SK-N-SH treated with all-trans-retinoic acid at 6 μM for 48 hours (cell line): ENCODE results near the gene ADGRA3.

ENCODE experiments used
- ATAC-seq: fragments of 200-7000 bp; cut with Tn5 transposase; 3 replicates; pipeline ENCODE4 v1.9.1; 2020; ENCODE audit warnings: mild to moderate bottlenecking, moderate library complexity
- ARNTL ChIP-seq: fragments of 450-650 bp; formaldehyde crosslinking; IDR thresholded peaks from 2 replicates; pipeline ENCODE4 v1.5.0; 2020; ENCODE audit warnings: low read depth, mild to moderate bottlenecking, moderate library complexity, borderline replicate concordance
- BACH2 ChIP-seq: fragments of 250-450 bp; sonication (Bioruptor Pico); IDR thresholded peaks from 2 replicates; pipeline ENCODE4 v1.9.0; 2021; ENCODE audit warnings: mild to moderate bottlenecking, borderline replicate concordance
- CSDC2 ChIP-seq: fragments of 250-450 bp; sonication (Bioruptor Pico); IDR thresholded peaks from 2 replicates; pipeline ENCODE4 v1.5.0; 2020; ENCODE audit warnings: mild to moderate bottlenecking, moderate library complexity
- ESRRG ChIP-seq: fragments of 250-450 bp; sonication (Bioruptor Pico); IDR thresholded peaks from 2 replicates; pipeline ENCODE4 v1.6.1; 2021; ENCODE audit warnings: mild to moderate bottlenecking
- ISL1 ChIP-seq: fragments of 250-450 bp; sonication (Bioruptor Pico); IDR thresholded peaks from 2 replicates; pipeline ENCODE4 v2.1.2; 2022; ENCODE audit warnings: mild to moderate bottlenecking, moderate library complexity
- OSR1 ChIP-seq: fragments of 250-450 bp; sonication (Bioruptor Pico); IDR thresholded peaks from 2 replicates; pipeline ENCODE4 v1.8.0; 2022; ENCODE audit warnings: moderate library complexity, mild to moderate bottlenecking, inconsistent platforms
- PPARA ChIP-seq: fragments of 250-450 bp; sonication (Bioruptor Pico); IDR thresholded peaks from 2 replicates; pipeline ENCODE4 v1.5.0; 2020; ENCODE audit warnings: mild to moderate bottlenecking, borderline replicate concordance
- RARB ChIP-seq: fragments of 250-450 bp; sonication (Bioruptor Pico); IDR thresholded peaks from 2 replicates; pipeline ENCODE4 v1.8.0; 2021; ENCODE audit warnings: mild to moderate bottlenecking, moderate library complexity
- SNAI2 ChIP-seq: fragments of 250-450 bp; sonication (Bioruptor Pico); IDR thresholded peaks from 2 replicates; pipeline ENCODE4 v1.5.0; 2020; ENCODE audit warnings: mild to moderate bottlenecking, moderate library complexity
- TCF4 ChIP-seq: fragments of 250-450 bp; sonication (Bioruptor Pico); IDR thresholded peaks from 2 replicates; pipeline ENCODE4 v1.8.0; 2021; ENCODE audit warnings: mild to moderate bottlenecking, moderate library complexity, borderline replicate concordance
- TOX ChIP-seq: fragments of 250-450 bp; sonication (Bioruptor Pico); IDR thresholded peaks from 2 replicates; pipeline ENCODE4 v1.8.0; 2021; ENCODE audit warnings: mild to moderate bottlenecking, moderate library complexity, borderline replicate concordance
- ZC3H10 ChIP-seq: fragments of 250-450 bp; sonication (Bioruptor Pico); IDR thresholded peaks from 2 replicates; pipeline ENCODE4 v1.5.1; 2021; ENCODE audit warnings: mild to moderate bottlenecking, moderate library complexity
- ZFP3 ChIP-seq: fragments of 250-450 bp; sonication (Bioruptor Pico); IDR thresholded peaks from 2 replicates; pipeline ENCODE4 v1.5.0; 2020; ENCODE audit warnings: mild to moderate bottlenecking, moderate library complexity
- ZFP30 ChIP-seq: fragments of 450-650 bp; formaldehyde crosslinking; IDR thresholded peaks from 2 replicates; pipeline ENCODE4 v1.5.0; 2022; ENCODE audit warnings: mild to moderate bottlenecking, moderate library complexity
- ZNF565 ChIP-seq: fragments of 450-650 bp; formaldehyde crosslinking; conservative IDR thresholded peaks from 2 replicates; pipeline ENCODE4 v1.5.0; 2020; ENCODE audit warnings: low read depth, mild to moderate bottlenecking, moderate library complexity
- ZNF70 ChIP-seq: fragments of 450-650 bp; formaldehyde crosslinking; IDR thresholded peaks from 2 replicates; pipeline ENCODE4 v1.5.0; 2020; ENCODE audit warnings: mild to moderate bottlenecking, moderate library complexity
- ZNF8 ChIP-seq: fragments of 450-650 bp; formaldehyde crosslinking; IDR thresholded peaks from 2 replicates; pipeline ENCODE4 v1.5.0; 2020; ENCODE audit warnings: mild to moderate bottlenecking, moderate library complexity
- TF ChIP-seq, protein P1 (sequence below): fragments of 250-450 bp; sonication (Bioruptor Pico); IDR thresholded peaks from 2 replicates; pipeline ENCODE4 v1.5.1; 2021; ENCODE audit warnings: mild to moderate bottlenecking, moderate library complexity
- TF ChIP-seq, protein P2 (sequence below): fragments of 250-450 bp; sonication (Bioruptor Pico); IDR thresholded peaks from 2 replicates; pipeline ENCODE4 v1.8.0; 2021; ENCODE audit warnings: low read depth, mild to moderate bottlenecking, moderate library complexity, borderline replicate concordance
- TF ChIP-seq, protein P3 (sequence below): fragments of 250-450 bp; sonication (Bioruptor Pico); IDR thresholded peaks from 2 replicates; pipeline ENCODE4 v1.8.0; 2020; ENCODE audit warnings: mild to moderate bottlenecking, moderate library complexity, borderline replicate concordance
- TF ChIP-seq, protein P4 (sequence below): fragments of 250-450 bp; sonication (Bioruptor Pico); IDR thresholded peaks from 2 replicates; pipeline ENCODE4 v1.5.0; 2020; ENCODE audit warnings: mild to moderate bottlenecking, moderate library complexity

The ADGRA3 gene

DNA sequence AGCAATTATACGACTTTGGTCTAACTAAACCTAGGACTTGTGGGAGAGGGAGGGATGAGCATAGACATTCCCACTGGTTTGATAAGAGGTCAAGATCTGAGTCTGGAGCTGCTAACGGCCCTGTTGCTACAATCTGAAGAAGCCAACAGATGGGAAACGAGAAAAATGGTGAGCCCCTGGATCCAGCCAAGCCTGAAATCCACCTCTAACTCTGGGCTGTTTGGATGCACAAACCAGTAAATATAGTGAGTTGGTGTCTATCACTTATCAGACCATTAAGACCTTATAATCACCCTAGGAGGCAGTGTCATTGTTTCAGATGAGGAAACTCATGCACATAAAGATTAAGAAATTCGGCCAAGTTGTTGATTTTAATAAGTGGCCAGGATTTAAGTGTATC is 50.5 kb downstream of the ADGRA3 start (continued):
- TF ChIP-seq OSR1 = no peak

DNA sequence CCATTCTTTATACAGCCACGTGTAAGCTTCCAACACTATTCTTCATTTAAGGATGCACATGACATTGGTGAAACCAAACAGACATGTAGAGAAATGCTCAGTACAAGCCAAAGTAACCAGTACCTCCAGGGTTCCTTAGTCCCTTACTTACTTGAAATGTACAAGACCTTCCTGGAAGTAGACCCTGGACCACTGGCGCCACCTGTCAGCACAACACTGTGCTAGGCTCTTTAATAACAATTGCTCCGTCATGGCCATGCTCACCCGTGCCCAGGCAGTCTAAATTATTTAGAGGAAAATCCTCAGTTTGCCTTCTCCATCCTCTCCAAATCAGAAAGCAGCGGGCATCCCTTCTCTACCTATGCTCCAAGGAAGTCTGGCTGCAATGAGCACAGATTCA is 52.7 kb downstream of the ADGRA3 start:
- ATAC-seq = no peak
- TF ChIP-seq ZNF565 (CRISPR knock-in tag) = no peak
- TF ChIP-seq, protein P1, sequence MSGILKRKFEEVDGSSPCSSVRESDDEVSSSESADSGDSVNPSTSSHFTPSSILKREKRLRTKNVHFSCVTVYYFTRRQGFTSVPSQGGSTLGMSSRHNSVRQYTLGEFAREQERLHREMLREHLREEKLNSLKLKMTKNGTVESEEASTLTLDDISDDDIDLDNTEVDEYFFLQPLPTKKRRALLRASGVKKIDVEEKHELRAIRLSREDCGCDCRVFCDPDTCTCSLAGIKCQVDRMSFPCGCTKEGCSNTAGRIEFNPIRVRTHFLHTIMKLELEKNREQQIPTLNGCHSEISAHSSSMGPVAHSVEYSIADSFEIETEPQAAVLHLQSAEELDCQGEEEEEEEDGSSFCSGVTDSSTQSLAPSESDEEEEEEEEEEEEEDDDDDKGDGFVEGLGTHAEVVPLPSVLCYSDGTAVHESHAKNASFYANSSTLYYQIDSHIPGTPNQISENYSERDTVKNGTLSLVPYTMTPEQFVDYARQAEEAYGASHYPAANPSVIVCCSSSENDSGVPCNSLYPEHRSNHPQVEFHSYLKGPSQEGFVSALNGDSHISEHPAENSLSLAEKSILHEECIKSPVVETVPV = no peak
- TF ChIP-seq ZNF8 (CRISPR knock-in tag) = no peak
- TF ChIP-seq ISL1 (CRISPR knock-in tag) = no peak
- no peak for TF ChIP-seq PPARA (CRISPR knock-in tag)
- no peak for TF ChIP-seq ZFP3 (CRISPR knock-in tag)
- TF ChIP-seq ZC3H10 (CRISPR knock-in tag) = no peak
- no peak for TF ChIP-seq ARNTL
- no peak for TF ChIP-seq ESRRG
- no peak for TF ChIP-seq ZFP30 (CRISPR knock-in tag)
- no peak for TF ChIP-seq SNAI2
- TF ChIP-seq, protein P2, sequence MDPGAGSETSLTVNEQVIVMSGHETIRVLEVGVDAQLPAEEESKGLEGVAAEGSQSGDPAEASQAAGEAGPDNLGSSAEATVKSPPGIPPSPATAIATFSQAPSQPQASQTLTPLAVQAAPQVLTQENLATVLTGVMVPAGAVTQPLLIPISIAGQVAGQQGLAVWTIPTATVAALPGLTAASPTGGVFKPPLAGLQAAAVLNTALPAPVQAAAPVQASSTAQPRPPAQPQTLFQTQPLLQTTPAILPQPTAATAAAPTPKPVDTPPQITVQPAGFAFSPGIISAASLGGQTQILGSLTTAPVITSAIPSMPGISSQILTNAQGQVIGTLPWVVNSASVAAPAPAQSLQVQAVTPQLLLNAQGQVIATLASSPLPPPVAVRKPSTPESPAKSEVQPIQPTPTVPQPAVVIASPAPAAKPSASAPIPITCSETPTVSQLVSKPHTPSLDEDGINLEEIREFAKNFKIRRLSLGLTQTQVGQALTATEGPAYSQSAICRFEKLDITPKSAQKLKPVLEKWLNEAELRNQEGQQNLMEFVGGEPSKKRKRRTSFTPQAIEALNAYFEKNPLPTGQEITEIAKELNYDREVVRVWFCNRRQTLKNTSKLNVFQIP (CRISPR knock-in tag) = no peak
- no peak for TF ChIP-seq OSR1
- no peak for TF ChIP-seq BACH2 (CRISPR knock-in tag)
- TF ChIP-seq CSDC2 (CRISPR knock-in tag) = no peak

DNA sequence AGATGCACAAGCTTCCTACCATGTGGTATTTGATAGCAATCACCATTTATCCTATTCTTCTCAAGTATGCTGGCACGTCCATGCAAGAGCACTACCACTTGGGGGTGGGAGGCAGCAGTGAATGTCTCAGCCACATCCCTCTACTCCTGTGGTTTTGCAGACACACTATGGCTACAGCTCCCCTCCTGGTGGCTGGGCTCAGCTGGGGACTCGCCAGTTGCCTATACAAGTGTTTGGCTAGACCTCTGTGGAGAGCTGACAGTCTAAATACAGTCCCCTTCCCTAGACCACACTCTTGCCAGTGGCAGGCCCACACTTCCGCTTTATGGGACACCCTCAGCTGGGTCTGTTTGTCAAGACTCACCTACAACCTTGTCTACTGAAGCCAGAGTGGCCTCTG is 53.2 kb downstream of the ADGRA3 start:
- TF ChIP-seq ARNTL (no peak), PPARA (CRISPR knock-in tag) (no peak), SNAI2 (no peak), ZFP3 (CRISPR knock-in tag) (no peak), TOX (CRISPR knock-in tag) (no peak), ZNF70 (CRISPR knock-in tag) (no peak), OSR1 (no peak), ZNF8 (CRISPR knock-in tag) (no peak), ZFP30 (CRISPR knock-in tag) (no peak), ZNF565 (CRISPR knock-in tag) (no peak), RARB (CRISPR knock-in tag) (no peak)
- TF ChIP-seq, protein P1 = no peak
- TF ChIP-seq, protein P2 (CRISPR knock-in tag) = no peak
- TF ChIP-seq, protein P3, sequence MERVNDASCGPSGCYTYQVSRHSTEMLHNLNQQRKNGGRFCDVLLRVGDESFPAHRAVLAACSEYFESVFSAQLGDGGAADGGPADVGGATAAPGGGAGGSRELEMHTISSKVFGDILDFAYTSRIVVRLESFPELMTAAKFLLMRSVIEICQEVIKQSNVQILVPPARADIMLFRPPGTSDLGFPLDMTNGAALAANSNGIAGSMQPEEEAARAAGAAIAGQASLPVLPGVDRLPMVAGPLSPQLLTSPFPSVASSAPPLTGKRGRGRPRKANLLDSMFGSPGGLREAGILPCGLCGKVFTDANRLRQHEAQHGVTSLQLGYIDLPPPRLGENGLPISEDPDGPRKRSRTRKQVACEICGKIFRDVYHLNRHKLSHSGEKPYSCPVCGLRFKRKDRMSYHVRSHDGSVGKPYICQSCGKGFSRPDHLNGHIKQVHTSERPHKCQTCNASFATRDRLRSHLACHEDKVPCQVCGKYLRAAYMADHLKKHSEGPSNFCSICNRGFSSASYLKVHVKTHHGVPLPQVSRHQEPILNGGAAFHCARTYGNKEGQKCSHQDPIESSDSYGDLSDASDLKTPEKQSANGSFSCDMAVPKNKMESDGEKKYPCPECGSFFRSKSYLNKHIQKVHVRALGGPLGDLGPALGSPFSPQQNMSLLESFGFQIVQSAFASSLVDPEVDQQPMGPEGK (CRISPR knock-in tag) = no peak
- ATAC-seq = no peak

DNA sequence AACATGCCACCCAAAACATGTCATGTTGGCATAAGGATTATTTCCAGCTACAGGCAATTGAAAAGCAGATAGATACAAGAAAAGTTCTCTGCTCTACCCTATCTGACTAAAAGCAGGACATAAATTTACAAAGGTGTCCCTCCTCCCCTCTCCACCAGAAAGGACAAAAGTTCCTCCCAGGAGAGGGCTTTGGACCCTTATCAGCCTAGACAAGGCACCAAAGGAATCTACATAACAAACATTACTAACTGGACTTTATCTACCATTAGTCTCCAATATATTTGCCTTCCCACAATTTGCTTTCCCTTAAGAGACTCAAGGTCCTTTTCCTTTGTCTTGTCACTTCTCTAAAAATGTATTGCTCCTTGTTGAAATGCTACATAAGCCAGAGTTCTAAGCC is 55.6 kb downstream of the ADGRA3 start:
- no peak for TF ChIP-seq ZNF70 (CRISPR knock-in tag)
- TF ChIP-seq OSR1 = no peak
- TF ChIP-seq, protein P4, sequence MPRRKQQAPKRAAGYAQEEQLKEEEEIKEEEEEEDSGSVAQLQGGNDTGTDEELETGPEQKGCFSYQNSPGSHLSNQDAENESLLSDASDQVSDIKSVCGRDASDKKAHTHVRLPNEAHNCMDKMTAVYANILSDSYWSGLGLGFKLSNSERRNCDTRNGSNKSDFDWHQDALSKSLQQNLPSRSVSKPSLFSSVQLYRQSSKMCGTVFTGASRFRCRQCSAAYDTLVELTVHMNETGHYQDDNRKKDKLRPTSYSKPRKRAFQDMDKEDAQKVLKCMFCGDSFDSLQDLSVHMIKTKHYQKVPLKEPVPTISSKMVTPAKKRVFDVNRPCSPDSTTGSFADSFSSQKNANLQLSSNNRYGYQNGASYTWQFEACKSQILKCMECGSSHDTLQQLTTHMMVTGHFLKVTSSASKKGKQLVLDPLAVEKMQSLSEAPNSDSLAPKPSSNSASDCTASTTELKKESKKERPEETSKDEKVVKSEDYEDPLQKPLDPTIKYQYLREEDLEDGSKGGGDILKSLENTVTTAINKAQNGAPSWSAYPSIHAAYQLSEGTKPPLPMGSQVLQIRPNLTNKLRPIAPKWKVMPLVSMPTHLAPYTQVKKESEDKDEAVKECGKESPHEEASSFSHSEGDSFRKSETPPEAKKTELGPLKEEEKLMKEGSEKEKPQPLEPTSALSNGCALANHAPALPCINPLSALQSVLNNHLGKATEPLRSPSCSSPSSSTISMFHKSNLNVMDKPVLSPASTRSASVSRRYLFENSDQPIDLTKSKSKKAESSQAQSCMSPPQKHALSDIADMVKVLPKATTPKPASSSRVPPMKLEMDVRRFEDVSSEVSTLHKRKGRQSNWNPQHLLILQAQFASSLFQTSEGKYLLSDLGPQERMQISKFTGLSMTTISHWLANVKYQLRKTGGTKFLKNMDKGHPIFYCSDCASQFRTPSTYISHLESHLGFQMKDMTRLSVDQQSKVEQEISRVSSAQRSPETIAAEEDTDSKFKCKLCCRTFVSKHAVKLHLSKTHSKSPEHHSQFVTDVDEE (CRISPR knock-in tag) = no peak
- TF ChIP-seq RARB (CRISPR knock-in tag) = no peak
- TF ChIP-seq, protein P2 (CRISPR knock-in tag) = no peak
- no peak for TF ChIP-seq ZC3H10 (CRISPR knock-in tag)
- TF ChIP-seq PPARA (CRISPR knock-in tag) = no peak
- no peak for TF ChIP-seq TCF4 (CRISPR knock-in tag)
- TF ChIP-seq ZFP30 (CRISPR knock-in tag) = no peak
- TF ChIP-seq BACH2 (CRISPR knock-in tag) = no peak
- TF ChIP-seq ZNF565 (CRISPR knock-in tag) = no peak
- no peak for ATAC-seq
